ENCODE results near the gene RFX1. TPM values are rescaled to one million over a fixed set of nuclear protein-coding genes. Genes with fewer than 3 reads are reported as not detected.
A peak's percentile ranks its signal among the peaks of the same experiment; 100 is the strongest.

RFX1 gene
- total RNA-seq, 1 experiment from 2014 or later = 20.4 TPM

DNA sequence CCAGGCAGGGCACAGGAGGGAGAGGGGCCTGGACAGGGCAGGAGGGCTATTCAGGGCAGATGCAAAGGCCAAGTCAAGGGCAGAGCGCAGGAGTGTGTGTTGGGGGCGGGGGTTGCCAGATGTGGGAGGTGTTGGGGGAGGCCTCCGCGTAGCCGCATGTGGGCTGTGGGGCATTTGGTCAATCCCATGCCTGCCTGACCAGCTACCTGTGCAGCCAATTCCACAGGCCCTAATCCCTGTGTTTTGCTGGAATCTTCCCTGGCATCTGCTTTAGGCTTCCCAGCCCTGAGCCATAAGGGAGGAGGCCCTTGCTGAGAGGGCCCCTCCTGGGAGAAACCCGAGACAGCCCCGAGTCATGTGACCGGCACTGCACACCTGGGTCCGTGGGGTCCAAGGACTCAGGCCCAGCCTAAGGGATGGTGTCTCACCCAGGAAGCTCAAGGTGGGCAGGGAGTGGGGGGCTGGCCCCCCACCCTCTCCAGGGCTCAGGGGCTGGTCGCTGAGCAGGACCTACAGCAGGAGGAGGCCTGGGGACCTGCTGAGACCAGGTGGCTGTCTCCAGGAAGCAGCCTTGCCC, 20.3 kb downstream of the RFX1 start:
- ChIA-PET POLR2A (interaction anchor here (1.5 kb wide), 1 partner anchor 24 kb away, joined by 6 read pairs; no protein-coding TSS in a partner anchor), CTCF (interaction anchor here (0.5 to 1.4 kb wide), 5 partner anchors 25 to 73 kb away, joined by 3 read pairs; partner anchors contain the start of gene IL27RA)
- no peaks in the 10 kb centered on the region; the same call in 1 of the 2 replicates for H3K27me3 Mint-ChIP-seq (ENCODE audit: low read depth)
- H3K4me3 Mint-ChIP-seq = peak overlapping the region; percentile 43
- H3K9me3 Mint-ChIP-seq = no peaks in the 10 kb centered on the region
- peak; percentile 47 for DNase-seq (ENCODE audit: low spot score)
- no peaks in the 10 kb centered on the region for H3K36me3 Mint-ChIP-seq
- ATAC-seq = peak; percentile 41
- TF ChIP-seq, protein P1, sequence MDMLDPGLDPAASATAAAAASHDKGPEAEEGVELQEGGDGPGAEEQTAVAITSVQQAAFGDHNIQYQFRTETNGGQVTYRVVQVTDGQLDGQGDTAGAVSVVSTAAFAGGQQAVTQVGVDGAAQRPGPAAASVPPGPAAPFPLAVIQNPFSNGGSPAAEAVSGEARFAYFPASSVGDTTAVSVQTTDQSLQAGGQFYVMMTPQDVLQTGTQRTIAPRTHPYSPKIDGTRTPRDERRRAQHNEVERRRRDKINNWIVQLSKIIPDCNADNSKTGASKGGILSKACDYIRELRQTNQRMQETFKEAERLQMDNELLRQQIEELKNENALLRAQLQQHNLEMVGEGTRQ (CRISPR knock-in tag; IDR thresholded peaks at IDR 0.05) = peak; percentile 92
- TF ChIP-seq CREM (CRISPR knock-in tag; IDR thresholded peaks at IDR 0.05) (0 out of 2 replicates have a peak, but pooled peaks have one; percentile 25), ZNF423 (CRISPR knock-in tag; IDR thresholded peaks at IDR 0.05) (peak; percentile 45; the same call in 1 of the 2 replicates), FOXK1 (CRISPR knock-in tag; IDR thresholded peaks at IDR 0.05) (0 out of 2 replicates have a peak, but pooled peaks have one; percentile 17), FOXP1 (CRISPR knock-in tag; IDR thresholded peaks at IDR 0.05; ENCODE audit: borderline replicate concordance) (no peak), NFE2L1 (CRISPR knock-in tag; IDR thresholded peaks at IDR 0.05) (no peak), TP53 (CRISPR knock-in tag; IDR thresholded peaks at IDR 0.05) (no peak), HMGA2 (CRISPR knock-in tag; IDR thresholded peaks at IDR 0.05) (no peak)
- TF ChIP-seq, protein P2, sequence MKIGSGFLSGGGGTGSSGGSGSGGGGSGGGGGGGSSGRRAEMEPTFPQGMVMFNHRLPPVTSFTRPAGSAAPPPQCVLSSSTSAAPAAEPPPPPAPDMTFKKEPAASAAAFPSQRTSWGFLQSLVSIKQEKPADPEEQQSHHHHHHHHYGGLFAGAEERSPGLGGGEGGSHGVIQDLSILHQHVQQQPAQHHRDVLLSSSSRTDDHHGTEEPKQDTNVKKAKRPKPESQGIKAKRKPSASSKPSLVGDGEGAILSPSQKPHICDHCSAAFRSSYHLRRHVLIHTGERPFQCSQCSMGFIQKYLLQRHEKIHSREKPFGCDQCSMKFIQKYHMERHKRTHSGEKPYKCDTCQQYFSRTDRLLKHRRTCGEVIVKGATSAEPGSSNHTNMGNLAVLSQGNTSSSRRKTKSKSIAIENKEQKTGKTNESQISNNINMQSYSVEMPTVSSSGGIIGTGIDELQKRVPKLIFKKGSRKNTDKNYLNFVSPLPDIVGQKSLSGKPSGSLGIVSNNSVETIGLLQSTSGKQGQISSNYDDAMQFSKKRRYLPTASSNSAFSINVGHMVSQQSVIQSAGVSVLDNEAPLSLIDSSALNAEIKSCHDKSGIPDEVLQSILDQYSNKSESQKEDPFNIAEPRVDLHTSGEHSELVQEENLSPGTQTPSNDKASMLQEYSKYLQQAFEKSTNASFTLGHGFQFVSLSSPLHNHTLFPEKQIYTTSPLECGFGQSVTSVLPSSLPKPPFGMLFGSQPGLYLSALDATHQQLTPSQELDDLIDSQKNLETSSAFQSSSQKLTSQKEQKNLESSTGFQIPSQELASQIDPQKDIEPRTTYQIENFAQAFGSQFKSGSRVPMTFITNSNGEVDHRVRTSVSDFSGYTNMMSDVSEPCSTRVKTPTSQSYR (CRISPR knock-in tag; IDR thresholded peaks at IDR 0.05) = 0 out of 2 replicates have a peak, but pooled peaks have one; percentile 4
- TF ChIP-seq, protein P3, sequence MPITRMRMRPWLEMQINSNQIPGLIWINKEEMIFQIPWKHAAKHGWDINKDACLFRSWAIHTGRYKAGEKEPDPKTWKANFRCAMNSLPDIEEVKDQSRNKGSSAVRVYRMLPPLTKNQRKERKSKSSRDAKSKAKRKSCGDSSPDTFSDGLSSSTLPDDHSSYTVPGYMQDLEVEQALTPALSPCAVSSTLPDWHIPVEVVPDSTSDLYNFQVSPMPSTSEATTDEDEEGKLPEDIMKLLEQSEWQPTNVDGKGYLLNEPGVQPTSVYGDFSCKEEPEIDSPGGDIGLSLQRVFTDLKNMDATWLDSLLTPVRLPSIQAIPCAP (CRISPR knock-in tag; IDR thresholded peaks at IDR 0.05) = no peak
- TF ChIP-seq, protein P4, sequence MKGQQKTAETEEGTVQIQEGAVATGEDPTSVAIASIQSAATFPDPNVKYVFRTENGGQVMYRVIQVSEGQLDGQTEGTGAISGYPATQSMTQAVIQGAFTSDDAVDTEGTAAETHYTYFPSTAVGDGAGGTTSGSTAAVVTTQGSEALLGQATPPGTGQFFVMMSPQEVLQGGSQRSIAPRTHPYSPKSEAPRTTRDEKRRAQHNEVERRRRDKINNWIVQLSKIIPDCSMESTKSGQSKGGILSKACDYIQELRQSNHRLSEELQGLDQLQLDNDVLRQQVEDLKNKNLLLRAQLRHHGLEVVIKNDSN (CRISPR knock-in tag; IDR thresholded peaks at IDR 0.05) = peak; percentile 90
- TF ChIP-seq, protein P5, sequence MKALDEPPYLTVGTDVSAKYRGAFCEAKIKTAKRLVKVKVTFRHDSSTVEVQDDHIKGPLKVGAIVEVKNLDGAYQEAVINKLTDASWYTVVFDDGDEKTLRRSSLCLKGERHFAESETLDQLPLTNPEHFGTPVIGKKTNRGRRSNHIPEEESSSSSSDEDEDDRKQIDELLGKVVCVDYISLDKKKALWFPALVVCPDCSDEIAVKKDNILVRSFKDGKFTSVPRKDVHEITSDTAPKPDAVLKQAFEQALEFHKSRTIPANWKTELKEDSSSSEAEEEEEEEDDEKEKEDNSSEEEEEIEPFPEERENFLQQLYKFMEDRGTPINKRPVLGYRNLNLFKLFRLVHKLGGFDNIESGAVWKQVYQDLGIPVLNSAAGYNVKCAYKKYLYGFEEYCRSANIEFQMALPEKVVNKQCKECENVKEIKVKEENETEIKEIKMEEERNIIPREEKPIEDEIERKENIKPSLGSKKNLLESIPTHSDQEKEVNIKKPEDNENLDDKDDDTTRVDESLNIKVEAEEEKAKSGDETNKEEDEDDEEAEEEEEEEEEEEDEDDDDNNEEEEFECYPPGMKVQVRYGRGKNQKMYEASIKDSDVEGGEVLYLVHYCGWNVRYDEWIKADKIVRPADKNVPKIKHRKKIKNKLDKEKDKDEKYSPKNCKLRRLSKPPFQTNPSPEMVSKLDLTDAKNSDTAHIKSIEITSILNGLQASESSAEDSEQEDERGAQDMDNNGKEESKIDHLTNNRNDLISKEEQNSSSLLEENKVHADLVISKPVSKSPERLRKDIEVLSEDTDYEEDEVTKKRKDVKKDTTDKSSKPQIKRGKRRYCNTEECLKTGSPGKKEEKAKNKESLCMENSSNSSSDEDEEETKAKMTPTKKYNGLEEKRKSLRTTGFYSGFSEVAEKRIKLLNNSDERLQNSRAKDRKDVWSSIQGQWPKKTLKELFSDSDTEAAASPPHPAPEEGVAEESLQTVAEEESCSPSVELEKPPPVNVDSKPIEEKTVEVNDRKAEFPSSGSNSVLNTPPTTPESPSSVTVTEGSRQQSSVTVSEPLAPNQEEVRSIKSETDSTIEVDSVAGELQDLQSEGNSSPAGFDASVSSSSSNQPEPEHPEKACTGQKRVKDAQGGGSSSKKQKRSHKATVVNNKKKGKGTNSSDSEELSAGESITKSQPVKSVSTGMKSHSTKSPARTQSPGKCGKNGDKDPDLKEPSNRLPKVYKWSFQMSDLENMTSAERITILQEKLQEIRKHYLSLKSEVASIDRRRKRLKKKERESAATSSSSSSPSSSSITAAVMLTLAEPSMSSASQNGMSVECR (CRISPR knock-in tag; IDR thresholded peaks at IDR 0.05; ENCODE audit: borderline replicate concordance) = no peak
- H3K4me1 Mint-ChIP-seq = peaks cover 63% of the 10 kb centered on the region
- peak overlapping the region; percentile 92 for H3K27ac Mint-ChIP-seq
